ENCODE measurements around the gene DOCK6. TPM values are rescaled to one million over a fixed set of nuclear protein-coding genes. Genes with fewer than 3 reads are reported as not detected.
A peak's percentile ranks its signal among the peaks of the same experiment; 100 is the strongest.

The DOCK6 gene
- total RNA-seq, 2 experiments from 2014 or later = 24.1 to 74.6 TPM

GRCh38 chr19:11230621-11231386 is 31.5 kb downstream of the DOCK6 start:
- H4K20me1 ChIP-seq (ENCODE audit: insufficient read depth, low read length) = no peaks in the 10 kb centered on the region
- H3K4me3 ChIP-seq (ENCODE audit: low read depth, low read length, poor library complexity, severe bottlenecking) = no peak overlapping the region
- peaks cover 12% of the 10 kb centered on the region for H3K36me3 ChIP-seq (ENCODE audit: insufficient read depth, low read length)
- no peak overlapping the region for H3K4me2 ChIP-seq (ENCODE audit: low read length)
- H3K79me2 ChIP-seq (ENCODE audit: insufficient read depth, low read depth, low read length) = no peaks in the 10 kb centered on the region
- no TSS peak for BruUV-seq (replicated peaks)
- TF ChIP-seq CTCF (conservative IDR thresholded peaks at IDR 0.05; ENCODE audit: low read length) (no peak), EZH2phosphoT487 (IDR thresholded peaks at IDR 0.05; ENCODE audit: borderline replicate concordance, low read depth, low read length) (no peak)
- intact Hi-C loops (cut with micrococcal nuclease; ENCODE audit: unreplicated experiment) = no loop called here
- CTCF ChIA-PET (ENCODE audit: unreplicated experiment) = no interaction called here
- POLR2A ChIA-PET = interaction anchor here (0.6 kb wide), 2 partner anchors 105 to 291 kb away, joined by 3 read pairs; no protein-coding TSS in a partner anchor
- peaks cover 10% of the 10 kb centered on the region for H3K4me1 ChIP-seq (ENCODE audit: insufficient read depth, low read length, poor library complexity, severe bottlenecking)
- H3K9me3 ChIP-seq (ENCODE audit: low read length) = no peaks in the 10 kb centered on the region
- no peak overlapping the region for H3K27ac ChIP-seq (ENCODE audit: low read depth, low read length, poor library complexity, severe bottlenecking)
- no peak overlapping the region for H2AFZ ChIP-seq (ENCODE audit: low read length)
- no peaks in the 10 kb centered on the region for H3K9me2 ChIP-seq (ENCODE audit: insufficient read depth, low read length)
- DNase-seq (ENCODE audit: low spot score) = no peak

GRCh38 chr19:11227195-11227886 is 35.0 kb downstream of the DOCK6 start:
- BruUV-seq (replicated peaks) = no TSS peak
- H3K36me3 ChIP-seq (ENCODE audit: insufficient read depth, low read length) = peaks cover 8% of the 10 kb centered on the region
- no peak overlapping the region for H3K4me3 ChIP-seq (ENCODE audit: low read depth, low read length, poor library complexity, severe bottlenecking)
- TF ChIP-seq CTCF (conservative IDR thresholded peaks at IDR 0.05; ENCODE audit: low read length) (peak; percentile 81), EZH2phosphoT487 (IDR thresholded peaks at IDR 0.05; ENCODE audit: borderline replicate concordance, low read depth, low read length) (no peak)
- H3K27ac ChIP-seq (ENCODE audit: low read depth, low read length, poor library complexity, severe bottlenecking) = no peak overlapping the region
- H3K79me2 ChIP-seq (ENCODE audit: insufficient read depth, low read depth, low read length) = no peaks in the 10 kb centered on the region
- no peaks in the 10 kb centered on the region for H4K20me1 ChIP-seq (ENCODE audit: insufficient read depth, low read length)
- peak; percentile 67 for DNase-seq (ENCODE audit: low spot score)
- intact Hi-C loops (cut with micrococcal nuclease; ENCODE audit: unreplicated experiment) = no loop called here
- no peak overlapping the region for H3K4me2 ChIP-seq (ENCODE audit: low read length)
- POLR2A ChIA-PET = no interaction called here
- no peaks in the 10 kb centered on the region for H3K9me2 ChIP-seq (ENCODE audit: insufficient read depth, low read length)
- H3K9me3 ChIP-seq (ENCODE audit: low read length) = no peaks in the 10 kb centered on the region
- peaks cover 10% of the 10 kb centered on the region for H3K4me1 ChIP-seq (ENCODE audit: insufficient read depth, low read length, poor library complexity, severe bottlenecking)
- CTCF ChIA-PET (ENCODE audit: unreplicated experiment) = no interaction called here
- H2AFZ ChIP-seq (ENCODE audit: low read length) = no peak overlapping the region

GRCh38 chr19:11226716-11227166 is 35.6 kb downstream of the DOCK6 start:
- no peak overlapping the region for H3K4me3 ChIP-seq (ENCODE audit: low read depth, low read length, poor library complexity, severe bottlenecking)
- BruUV-seq (replicated peaks) = no TSS peak
- CTCF ChIA-PET (ENCODE audit: unreplicated experiment) = no interaction called here

More at GRCh38 chr19:11226716-11227166, 35.6 kb downstream of the DOCK6 start:
- TF ChIP-seq EZH2phosphoT487 (IDR thresholded peaks at IDR 0.05; ENCODE audit: borderline replicate concordance, low read depth, low read length) (no peak), CTCF (conservative IDR thresholded peaks at IDR 0.05; ENCODE audit: low read length) (no peak)
- no peak overlapping the region for H3K4me2 ChIP-seq (ENCODE audit: low read length)
- DNase-seq (ENCODE audit: low spot score) = no peak
- peaks cover 6% of the 10 kb centered on the region for H3K4me1 ChIP-seq (ENCODE audit: insufficient read depth, low read length, poor library complexity, severe bottlenecking)
- POLR2A ChIA-PET = no interaction called here
- no peaks in the 10 kb centered on the region for H4K20me1 ChIP-seq (ENCODE audit: insufficient read depth, low read length)
- H3K9me3 ChIP-seq (ENCODE audit: low read length) = no peaks in the 10 kb centered on the region
- intact Hi-C loops (cut with micrococcal nuclease; ENCODE audit: unreplicated experiment) = no loop called here
- no peak overlapping the region for H3K27ac ChIP-seq (ENCODE audit: low read depth, low read length, poor library complexity, severe bottlenecking)
- H3K36me3 ChIP-seq (ENCODE audit: insufficient read depth, low read length) = peaks cover 8% of the 10 kb centered on the region
- H3K9me2 ChIP-seq (ENCODE audit: insufficient read depth, low read length) = no peaks in the 10 kb centered on the region
- no peaks in the 10 kb centered on the region for H3K79me2 ChIP-seq (ENCODE audit: insufficient read depth, low read depth, low read length)
- H2AFZ ChIP-seq (ENCODE audit: low read length) = no peak overlapping the region
